Measurements from ENCODE around the gene U2AF2.

U2AF2 gene

GRCh38 chr19:55677572-55678028, 22.8 kb downstream of the U2AF2 start:
- no peak for DNase-seq

GRCh38 chr19:55678121-55678671, 23.4 kb downstream of the U2AF2 start:
- no peak for DNase-seq

GRCh38 chr19:55679343-55680257, 24.8 kb downstream of the U2AF2 start:
- no peak for DNase-seq

- no peak for DNase-seq
Observed at GRCh38 chr19:55680339-55681130, 25.7 kb downstream of the U2AF2 start.

- no peak for DNase-seq
Observed at GRCh38 chr19:55681131-55682092, 26.6 kb downstream of the U2AF2 start.

GRCh38 chr19:55683449-55684261, 28.8 kb downstream of the U2AF2 start:
- no peak for DNase-seq

- DNase-seq = no peak
Observed at GRCh38 chr19:55684946-55685681, 30.3 kb downstream of the U2AF2 start.

GRCh38 chr19:55685776-55686175, 30.9 kb downstream of the U2AF2 start:
- DNase-seq = no peak

GRCh38 chr19:55686311-55687050, 31.6 kb downstream of the U2AF2 start:
- DNase-seq = no peak

- DNase-seq = no peak
Observed at GRCh38 chr19:55687281-55688201, 32.7 kb downstream of the U2AF2 start.

GRCh38 chr19:55688422-55689218, 33.8 kb downstream of the U2AF2 start:
- no peak for DNase-seq

- no peak for DNase-seq
Observed at GRCh38 chr19:55689411-55690108, 34.7 kb downstream of the U2AF2 start.

GRCh38 chr19:55690109-55690768, 35.4 kb downstream of the U2AF2 start:
- DNase-seq = no peak

GRCh38 chr19:55690769-55691545, 36.1 kb downstream of the U2AF2 start:
- no peak for DNase-seq

- DNase-seq = no peak
Observed at GRCh38 chr19:55691561-55692481, 37.0 kb downstream of the U2AF2 start.
